ENCODE results near the gene PTPRO.

Gene PTPRO

GRCh38 chr12:15563663-15564062 is 241.4 kb downstream of the PTPRO start:
- no peak for DNase-seq

GRCh38 chr12:15574353-15574752 is 252.0 kb downstream of the PTPRO start:
- no peak for DNase-seq

GRCh38 chr12:15575671-15576541 is 253.6 kb downstream of the PTPRO start:
- no peak for DNase-seq

GRCh38 chr12:15580431-15580830 is 258.1 kb downstream of the PTPRO start:
- no peak for DNase-seq

GRCh38 chr12:15581006-15581405 is 258.7 kb downstream of the PTPRO start:
- DNase-seq = no peak

GRCh38 chr12:15583804-15584203 is 261.5 kb downstream of the PTPRO start:
- DNase-seq = no peak

GRCh38 chr12:15584366-15585041 is 262.2 kb downstream of the PTPRO start:
- DNase-seq = no peak

- no peak for DNase-seq
These were observed 267.2 kb downstream of the PTPRO start for GRCh38 chr12:15589328-15590032.

- DNase-seq = peak; percentile 8
These were observed 268.0 kb downstream of the PTPRO start for GRCh38 chr12:15590180-15590826.

GRCh38 chr12:15591811-15592210 is 269.5 kb downstream of the PTPRO start:
- no peak for DNase-seq

GRCh38 chr12:15592934-15593333 is 270.6 kb downstream of the PTPRO start:
- DNase-seq = no peak

- DNase-seq = no peak
These were observed 273.9 kb downstream of the PTPRO start for GRCh38 chr12:15596174-15596573.

- no peak for DNase-seq
These were observed 275.0 kb downstream of the PTPRO start for GRCh38 chr12:15597125-15597830.

GRCh38 chr12:15599266-15600037 is 277.1 kb downstream of the PTPRO start:
- no peak for DNase-seq

- DNase-seq = no peak
These were observed 278.1 kb downstream of the PTPRO start for GRCh38 chr12:15600223-15600935.

GRCh38 chr12:15601210-15601800 is 279.0 kb downstream of the PTPRO start:
- no peak for DNase-seq

GRCh38 chr12:15602051-15602672 is 279.9 kb downstream of the PTPRO start:
- no peak for DNase-seq

GRCh38 chr12:15603474-15604085 is 281.3 kb downstream of the PTPRO start:
- DNase-seq = no peak

- no peak for DNase-seq
These were observed 283.7 kb downstream of the PTPRO start for GRCh38 chr12:15605881-15606590.
